GM12878 (cell line): ENCODE results near the gene HEXIM1.

Experiments
- NFIC ChIP-seq: IDR thresholded peaks from 2 replicates; pipeline ENCODE4 v1.6.1; 2012; ENCODE audit warnings: low read depth, mild to moderate bottlenecking, inconsistent platforms, low read length, moderate library complexity
- SMAD1 ChIP-seq: fragments of 450-650 bp; IDR thresholded peaks from 2 replicates; pipeline ENCODE4 v1.6.1; 2018; ENCODE audit warnings: mild to moderate bottlenecking, low read depth; ENCODE audit not compliant: partially characterized antibody
- SMARCA5 ChIP-seq: fragments of 450-650 bp; IDR thresholded peaks from 2 replicates; pipeline ENCODE4 v1.6.1; 2017; ENCODE audit warnings: mild to moderate bottlenecking
- TF ChIP-seq, protein P1 (sequence below): fragments of 450-650 bp; formaldehyde crosslinking; IDR thresholded peaks from 2 replicates; pipeline ENCODE4 v1.5.0; 2022; ENCODE audit warnings: mild to moderate bottlenecking, missing genetic modification characterization
- TF ChIP-seq, protein P2 (sequence below): fragments of 450-650 bp; formaldehyde crosslinking; IDR thresholded peaks from 2 replicates; pipeline ENCODE4 v1.4.0; 2022; ENCODE audit warnings: mild to moderate bottlenecking, moderate library complexity

DNA sequence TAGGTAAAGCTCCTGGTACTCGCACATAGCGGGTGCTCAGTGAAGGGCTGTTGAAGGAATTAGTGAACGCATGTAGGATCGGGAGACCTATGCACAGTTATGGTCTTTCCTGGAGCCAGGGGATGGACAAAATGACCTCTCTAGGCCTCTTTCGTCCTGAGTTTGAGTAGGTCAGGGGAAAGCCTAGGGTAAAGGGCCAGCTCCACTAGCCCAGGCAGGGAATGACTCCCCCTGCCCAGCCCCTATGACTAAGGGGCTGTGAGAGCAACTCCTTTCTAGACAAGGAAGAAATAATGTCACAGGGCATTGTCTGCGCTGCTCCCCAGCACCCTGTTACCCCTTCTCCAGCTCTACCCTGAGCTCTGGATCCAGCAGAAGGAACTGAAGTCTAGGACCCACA, 48.8 kb downstream of the HEXIM1 start:
- TF ChIP-seq, protein P1, sequence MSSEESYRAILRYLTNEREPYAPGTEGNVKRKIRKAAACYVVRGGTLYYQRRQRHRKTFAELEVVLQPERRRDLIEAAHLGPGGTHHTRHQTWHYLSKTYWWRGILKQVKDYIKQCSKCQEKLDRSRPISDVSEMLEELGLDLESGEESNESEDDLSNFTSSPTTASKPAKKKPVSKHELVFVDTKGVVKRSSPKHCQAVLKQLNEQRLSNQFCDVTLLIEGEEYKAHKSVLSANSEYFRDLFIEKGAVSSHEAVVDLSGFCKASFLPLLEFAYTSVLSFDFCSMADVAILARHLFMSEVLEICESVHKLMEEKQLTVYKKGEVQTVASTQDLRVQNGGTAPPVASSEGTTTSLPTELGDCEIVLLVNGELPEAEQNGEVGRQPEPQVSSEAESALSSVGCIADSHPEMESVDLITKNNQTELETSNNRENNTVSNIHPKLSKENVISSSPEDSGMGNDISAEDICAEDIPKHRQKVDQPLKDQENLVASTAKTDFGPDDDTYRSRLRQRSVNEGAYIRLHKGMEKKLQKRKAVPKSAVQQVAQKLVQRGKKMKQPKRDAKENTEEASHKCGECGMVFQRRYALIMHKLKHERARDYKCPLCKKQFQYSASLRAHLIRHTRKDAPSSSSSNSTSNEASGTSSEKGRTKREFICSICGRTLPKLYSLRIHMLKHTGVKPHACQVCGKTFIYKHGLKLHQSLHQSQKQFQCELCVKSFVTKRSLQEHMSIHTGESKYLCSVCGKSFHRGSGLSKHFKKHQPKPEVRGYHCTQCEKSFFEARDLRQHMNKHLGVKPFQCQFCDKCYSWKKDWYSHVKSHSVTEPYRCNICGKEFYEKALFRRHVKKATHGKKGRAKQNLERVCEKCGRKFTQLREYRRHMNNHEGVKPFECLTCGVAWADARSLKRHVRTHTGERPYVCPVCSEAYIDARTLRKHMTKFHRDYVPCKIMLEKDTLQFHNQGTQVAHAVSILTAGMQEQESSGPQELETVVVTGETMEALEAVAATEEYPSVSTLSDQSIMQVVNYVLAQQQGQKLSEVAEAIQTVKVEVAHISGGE (CRISPR knock-in tag): no peak
- no peak for TF ChIP-seq SMARCA5
- no peak for TF ChIP-seq SMAD1
- no peak for TF ChIP-seq NFIC
- TF ChIP-seq, protein P2, sequence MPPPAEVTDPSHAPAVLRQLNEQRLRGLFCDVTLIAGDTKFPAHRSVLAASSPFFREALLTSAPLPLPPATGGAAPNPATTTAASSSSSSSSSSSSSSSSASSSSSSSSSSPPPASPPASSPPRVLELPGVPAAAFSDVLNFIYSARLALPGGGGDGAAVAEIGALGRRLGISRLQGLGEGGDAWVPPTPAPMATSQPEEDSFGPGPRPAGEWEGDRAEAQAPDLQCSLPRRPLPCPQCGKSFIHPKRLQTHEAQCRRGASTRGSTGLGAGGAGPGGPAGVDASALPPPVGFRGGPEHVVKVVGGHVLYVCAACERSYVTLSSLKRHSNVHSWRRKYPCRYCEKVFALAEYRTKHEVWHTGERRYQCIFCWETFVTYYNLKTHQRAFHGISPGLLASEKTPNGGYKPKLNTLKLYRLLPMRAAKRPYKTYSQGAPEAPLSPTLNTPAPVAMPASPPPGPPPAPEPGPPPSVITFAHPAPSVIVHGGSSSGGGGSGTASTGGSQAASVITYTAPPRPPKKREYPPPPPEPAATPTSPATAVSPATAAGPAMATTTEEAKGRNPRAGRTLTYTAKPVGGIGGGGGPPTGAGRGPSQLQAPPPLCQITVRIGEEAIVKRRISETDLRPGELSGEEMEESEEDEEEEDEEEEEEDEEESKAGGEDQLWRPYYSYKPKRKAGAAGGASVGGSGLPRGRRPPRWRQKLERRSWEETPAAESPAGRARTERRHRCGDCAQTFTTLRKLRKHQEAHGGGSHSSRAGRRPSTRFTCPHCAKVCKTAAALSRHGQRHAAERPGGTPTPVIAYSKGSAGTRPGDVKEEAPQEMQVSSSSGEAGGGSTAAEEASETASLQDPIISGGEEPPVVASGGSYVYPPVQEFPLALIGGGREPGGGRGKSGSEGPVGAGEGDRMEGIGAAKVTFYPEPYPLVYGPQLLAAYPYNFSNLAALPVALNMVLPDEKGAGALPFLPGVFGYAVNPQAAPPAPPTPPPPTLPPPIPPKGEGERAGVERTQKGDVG (CRISPR knock-in tag): no peak
